NB4 (cell line): ENCODE data around the gene OVCA2.

Experiments
- CTCF ChIP-seq: IDR thresholded peaks from one replicate; pipeline ENCODE4 v1.5.1; 2012; ENCODE audit warnings: low read depth, low read length
- MAX ChIP-seq: IDR thresholded peaks from 2 replicates; pipeline ENCODE4 v1.6.1; 2011; ENCODE audit warnings: low read depth, low read length
- MYC ChIP-seq: IDR thresholded peaks from 2 replicates; pipeline ENCODE4 v1.6.1; 2011; ENCODE audit warnings: low read depth, low read length
- POLR2A ChIP-seq: IDR thresholded peaks from 2 replicates; pipeline ENCODE4 v1.6.1; 2011; ENCODE audit warnings: mild to moderate bottlenecking; ENCODE audit not compliant: insufficient read length; ENCODE audit errors: extremely low read depth

DNA sequence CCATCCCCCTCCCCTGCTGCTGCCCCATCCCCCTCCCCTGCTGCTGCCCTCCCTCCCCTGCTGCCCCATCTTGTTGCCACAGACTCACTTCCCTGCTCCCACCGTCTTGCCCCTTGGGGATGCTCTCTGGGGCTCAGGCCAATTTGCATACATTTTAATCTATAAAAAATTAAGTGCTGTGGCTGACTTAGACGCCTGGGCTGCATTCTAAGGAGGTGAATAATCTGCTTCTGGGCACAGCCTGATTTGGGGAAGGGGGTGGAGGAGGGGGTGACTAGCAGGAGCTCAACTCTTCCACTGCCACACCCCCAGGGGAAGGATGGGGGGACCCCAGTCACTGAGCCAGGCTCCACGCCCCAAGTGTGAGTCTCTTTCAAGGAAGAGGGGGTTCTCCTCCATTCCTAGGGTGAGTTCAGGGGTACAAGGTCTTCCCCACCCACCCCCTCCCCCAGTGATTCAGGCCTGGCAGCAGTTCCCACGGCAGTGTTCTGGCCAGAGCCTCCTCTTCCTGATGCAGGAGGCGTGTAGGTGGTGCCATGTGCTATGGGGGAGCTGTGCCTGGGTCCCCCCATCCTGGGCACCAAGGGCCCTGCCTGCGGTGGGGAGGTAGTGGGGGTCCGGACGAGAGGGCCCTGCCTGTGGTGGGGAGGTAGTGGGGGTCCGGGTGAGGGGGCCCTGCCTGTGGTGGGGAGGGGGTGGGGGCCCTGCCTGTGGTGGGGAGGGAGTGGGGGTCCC is 6.8 kb upstream of the OVCA2 start:
- no peak for TF ChIP-seq CTCF
- TF ChIP-seq POLR2A, result no peak
- no peak for TF ChIP-seq MAX
- TF ChIP-seq MYC, result no peak
